ENCODE measurements around the gene DFFB.

GRCh38 chr1:3910049-3910731, 52.9 kb downstream of the DFFB start:
- TF ChIP-seq POLR2A (IDR thresholded peaks at IDR 0.05; ENCODE audit: low read length) (no peak), GATA1 (IDR thresholded peaks at IDR 0.05; ENCODE audit: low read depth, low read length) (no peak)
